Measurements from ENCODE around the gene CSF3R. TPM values are rescaled to one million over a fixed set of nuclear protein-coding genes. Genes with fewer than 3 reads are reported as not detected.

The CSF3R gene
- total RNA-seq, 3 donors from 2014 or later, result 17.3 to 54.2 (median 28.8) TPM

DNA sequence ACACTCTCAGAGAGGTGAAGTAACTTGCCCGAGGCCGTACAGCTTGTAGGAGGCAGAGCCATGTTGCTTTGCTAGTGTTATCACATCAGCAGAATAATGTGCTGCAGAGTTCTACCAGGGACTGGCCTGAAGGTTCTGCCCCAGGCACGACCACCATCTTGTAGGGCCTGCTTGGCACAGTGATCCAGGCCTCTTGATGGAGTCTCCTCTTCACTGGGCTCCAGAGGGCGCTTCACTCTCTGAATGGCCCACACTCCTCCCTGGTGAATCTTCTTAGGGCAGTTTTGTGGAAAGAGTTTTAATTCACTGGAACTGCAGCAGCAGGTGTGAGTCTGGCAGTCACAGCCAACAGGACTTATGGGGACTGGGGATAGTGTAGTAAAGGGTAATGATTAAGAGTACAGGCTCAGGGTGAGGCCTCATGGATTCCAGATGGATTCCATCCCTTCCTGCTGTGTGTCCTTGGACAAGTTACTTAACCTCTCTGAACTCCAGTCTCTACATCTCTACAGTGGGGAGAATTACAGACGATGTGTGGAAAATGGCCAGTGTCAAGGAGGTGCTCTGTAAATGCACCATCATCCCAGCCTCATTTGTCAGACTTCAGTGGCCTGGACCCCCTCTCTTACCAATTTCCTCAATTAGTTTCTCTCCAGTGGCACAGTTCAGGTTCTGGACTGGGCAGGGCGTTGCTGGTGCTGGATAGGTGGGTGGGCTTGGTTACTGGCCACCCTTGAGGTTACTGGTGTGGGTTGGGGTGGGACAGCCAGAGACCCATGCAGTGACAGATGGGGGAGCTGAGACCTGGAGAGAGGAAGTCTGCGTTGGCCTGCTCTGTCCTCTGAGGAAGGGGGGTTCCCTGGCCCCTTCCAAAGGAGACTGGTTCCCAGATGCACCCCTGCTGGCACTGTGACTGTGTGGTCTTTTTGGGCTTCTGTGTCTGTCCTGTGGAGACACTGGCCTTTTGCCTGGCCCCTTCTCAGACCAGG lies 45.9 kb upstream of the CSF3R start:
- no peak for DNase-seq (ENCODE audit: low spot score in 2 of 2)
- no peak overlapping the region for H3K4me3 ChIP-seq
- TF ChIP-seq, protein P1, sequence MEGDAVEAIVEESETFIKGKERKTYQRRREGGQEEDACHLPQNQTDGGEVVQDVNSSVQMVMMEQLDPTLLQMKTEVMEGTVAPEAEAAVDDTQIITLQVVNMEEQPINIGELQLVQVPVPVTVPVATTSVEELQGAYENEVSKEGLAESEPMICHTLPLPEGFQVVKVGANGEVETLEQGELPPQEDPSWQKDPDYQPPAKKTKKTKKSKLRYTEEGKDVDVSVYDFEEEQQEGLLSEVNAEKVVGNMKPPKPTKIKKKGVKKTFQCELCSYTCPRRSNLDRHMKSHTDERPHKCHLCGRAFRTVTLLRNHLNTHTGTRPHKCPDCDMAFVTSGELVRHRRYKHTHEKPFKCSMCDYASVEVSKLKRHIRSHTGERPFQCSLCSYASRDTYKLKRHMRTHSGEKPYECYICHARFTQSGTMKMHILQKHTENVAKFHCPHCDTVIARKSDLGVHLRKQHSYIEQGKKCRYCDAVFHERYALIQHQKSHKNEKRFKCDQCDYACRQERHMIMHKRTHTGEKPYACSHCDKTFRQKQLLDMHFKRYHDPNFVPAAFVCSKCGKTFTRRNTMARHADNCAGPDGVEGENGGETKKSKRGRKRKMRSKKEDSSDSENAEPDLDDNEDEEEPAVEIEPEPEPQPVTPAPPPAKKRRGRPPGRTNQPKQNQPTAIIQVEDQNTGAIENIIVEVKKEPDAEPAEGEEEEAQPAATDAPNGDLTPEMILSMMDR (IDR thresholded peaks at IDR 0.05), result no peak
- TF ChIP-seq POLR2A (IDR thresholded peaks at IDR 0.05), result no peak
- no peak for TF ChIP-seq POLR2AphosphoS5 (IDR thresholded peaks at IDR 0.05)
- no peaks in the 10 kb centered on the region for H3K36me3 ChIP-seq
- peaks cover 4 to 12% of the 10 kb centered on the region in 2 donors for H3K9me3 ChIP-seq
- intact Hi-C loops (cut with DNase I; ENCODE audit: low total_unique reads), result no loop called here
- no peaks in the 10 kb centered on the region for H3K4me1 ChIP-seq
- peaks cover 0 to 6% of the 10 kb centered on the region in 2 donors for H3K27me3 ChIP-seq
- H3K27ac ChIP-seq, result no peak overlapping the region

GRCh38 chr1:36525166-36525565 lies 42.5 kb upstream of the CSF3R start:
- Histone ChIP-seq H3K4me1 (no peaks in the 10 kb centered on the region), H3K36me3 (no peaks in the 10 kb centered on the region), H3K4me3 (no peak overlapping the region), H3K27me3 (peaks cover 0 to 6% of the 10 kb centered on the region in 2 donors), H3K9me3 (no peaks in the 10 kb centered on the region), H3K27ac (no peak overlapping the region)
- no peak for DNase-seq (ENCODE audit: low spot score in 2 of 2)
- TF ChIP-seq POLR2AphosphoS5 (IDR thresholded peaks at IDR 0.05), result no peak
- TF ChIP-seq, protein P1 (IDR thresholded peaks at IDR 0.05), result no peak
- no peak for TF ChIP-seq POLR2A (IDR thresholded peaks at IDR 0.05)
- intact Hi-C loops (cut with DNase I; ENCODE audit: low total_unique reads), result no loop called here

- intact Hi-C loops (cut with DNase I; ENCODE audit: low total_unique reads), result no loop called here
- no peaks in the 10 kb centered on the region for H3K36me3 ChIP-seq
- no peaks in the 10 kb centered on the region for H3K4me1 ChIP-seq
- no peaks in the 10 kb centered on the region for H3K9me3 ChIP-seq
- no peak overlapping the region for H3K27ac ChIP-seq
- no peak overlapping the region for H3K4me3 ChIP-seq
- peaks cover 0 to 4% of the 10 kb centered on the region in 2 donors for H3K27me3 ChIP-seq
- TF ChIP-seq POLR2A (IDR thresholded peaks at IDR 0.05), result no peak
- TF ChIP-seq POLR2AphosphoS5 (IDR thresholded peaks at IDR 0.05), result no peak
- TF ChIP-seq, protein P1 (IDR thresholded peaks at IDR 0.05), result no peak
- no peak for DNase-seq (ENCODE audit: low spot score in 2 of 2)
Measured at GRCh38 chr1:36524359-36525062, 41.8 kb upstream of the CSF3R start.

DNA sequence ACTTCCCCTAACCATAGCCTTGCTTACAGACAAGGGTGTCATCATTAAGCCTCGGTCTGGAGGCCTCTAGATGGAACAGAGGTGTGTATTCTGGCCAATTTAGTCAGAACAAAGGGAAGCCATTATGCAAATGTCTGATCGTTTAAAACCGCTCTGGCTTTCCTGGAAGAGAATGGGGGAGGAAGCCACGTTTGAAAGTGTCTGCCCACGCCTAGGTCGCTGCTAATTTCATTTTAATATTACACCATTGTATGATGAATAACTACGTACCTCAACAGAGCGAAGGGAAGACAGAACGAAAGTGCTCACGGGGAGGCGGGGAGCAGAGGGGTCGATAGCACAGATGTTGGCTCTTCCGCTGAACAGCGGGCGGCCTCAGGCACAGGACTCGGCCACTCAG lies 41.1 kb upstream of the CSF3R start:
- H3K4me3 ChIP-seq, result no peak overlapping the region
- DNase-seq (ENCODE audit: low spot score in 2 of 2), result no peak
- H3K27ac ChIP-seq, result no peak overlapping the region
- intact Hi-C loops (cut with DNase I; ENCODE audit: low total_unique reads), result no loop called here
- H3K9me3 ChIP-seq, result no peaks in the 10 kb centered on the region
- H3K4me1 ChIP-seq, result no peaks in the 10 kb centered on the region
- TF ChIP-seq POLR2A (IDR thresholded peaks at IDR 0.05), result no peak
- TF ChIP-seq, protein P1 (IDR thresholded peaks at IDR 0.05), result no peak
- no peaks in the 10 kb centered on the region for H3K27me3 ChIP-seq
- H3K36me3 ChIP-seq, result no peaks in the 10 kb centered on the region

GRCh38 chr1:36523230-36523495 lies 40.5 kb upstream of the CSF3R start:
- Histone ChIP-seq H3K36me3 (no peaks in the 10 kb centered on the region), H3K9me3 (no peaks in the 10 kb centered on the region), H3K4me1 (no peaks in the 10 kb centered on the region), H3K4me3 (no peak overlapping the region), H3K27me3 (no peaks in the 10 kb centered on the region), H3K27ac (no peak overlapping the region)
- TF ChIP-seq POLR2AphosphoS5 (IDR thresholded peaks at IDR 0.05) (no peak), POLR2A (IDR thresholded peaks at IDR 0.05) (no peak)
- TF ChIP-seq, protein P1 (IDR thresholded peaks at IDR 0.05), result no peak
- no peak for DNase-seq (ENCODE audit: low spot score in 2 of 2)
- intact Hi-C loops (cut with DNase I; ENCODE audit: low total_unique reads), result no loop called here

Data from breast epithelium (tissue), 4 donors.